ENCODE measurements around the gene UQCRC1. TPM values are rescaled to one million over a fixed set of nuclear protein-coding genes. Genes with fewer than 3 reads are reported as not detected.

The UQCRC1 gene
- total RNA-seq, 4 donors from 2014 or later = 223 to 439 (median 295) TPM

DNA sequence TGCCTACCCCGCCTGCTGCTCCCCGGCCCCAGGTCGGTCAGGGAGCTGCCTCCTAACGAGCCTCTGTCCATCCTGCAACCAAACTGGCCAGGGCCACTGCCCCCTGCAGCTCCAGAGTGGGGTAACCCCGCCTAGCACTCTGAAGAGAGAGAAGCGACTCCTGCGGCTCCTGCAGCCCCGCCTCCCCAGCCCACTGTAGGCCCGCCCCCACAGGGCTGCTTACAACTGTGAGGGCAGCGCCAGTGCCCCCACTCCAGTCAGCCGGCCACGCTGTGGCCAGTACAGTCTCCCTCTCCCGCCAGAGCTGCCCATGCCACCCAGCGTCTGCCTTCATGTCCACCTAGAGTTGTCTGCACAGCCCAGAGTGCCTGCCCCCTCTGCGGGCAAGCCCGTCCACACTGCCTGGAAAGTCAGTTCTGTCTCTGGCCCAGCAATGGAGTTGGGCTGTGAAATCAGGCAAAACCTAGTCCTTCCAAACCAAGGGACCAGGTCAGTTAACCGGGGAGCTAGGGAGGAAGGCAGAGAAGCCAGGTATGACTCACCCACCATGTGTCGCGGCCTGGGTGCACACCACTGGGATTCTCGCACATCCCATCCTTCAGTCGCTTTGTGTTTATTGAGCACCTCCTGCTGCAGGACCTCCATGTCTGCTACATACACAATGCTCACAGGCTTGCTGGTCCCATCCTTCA is 48.3 kb downstream of the UQCRC1 start:
- intact Hi-C loops (cut with DNase I) = no loop called here
- no peaks in the 10 kb centered on the region for H3K27me3 ChIP-seq
- TF ChIP-seq CTCF (IDR thresholded peaks at IDR 0.05) (peak in 1 of 6 experiments; percentile 23), POLR2A (IDR thresholded peaks at IDR 0.05) (no peak)
- peak; percentile 54 to 66 for DNase-seq
- H3K4me3 ChIP-seq (replicated peaks in 1 of 3) = no peak overlapping the region
- H3K27ac ChIP-seq = no peak overlapping the region
- 38 to 55% methylated on average over 8 to 19 of the region's 21 CpGs for WGBS, 2 donors
- H3K4me1 ChIP-seq = peaks cover 22 to 28% of the 10 kb centered on the region in 2 donors
- no peaks in the 10 kb centered on the region for H3K9me3 ChIP-seq
- no peaks in the 10 kb centered on the region for H3K36me3 ChIP-seq

- peak; percentile 27 to 39 for DNase-seq
- Histone ChIP-seq H3K4me1 (peaks cover 24 to 32% of the 10 kb centered on the region in 2 donors), H3K27me3 (no peaks in the 10 kb centered on the region), H3K9me3 (no peaks in the 10 kb centered on the region), H3K27ac (no peak overlapping the region), H3K4me3 (replicated peaks in 1 of 3) (no peak overlapping the region), H3K36me3 (no peaks in the 10 kb centered on the region)
- intact Hi-C loops (cut with DNase I) = no loop called here
- WGBS, 2 donors = 21 to 45% methylated on average over 5 of the region's 5 CpGs
- TF ChIP-seq POLR2A (IDR thresholded peaks at IDR 0.05) (no peak), CTCF (IDR thresholded peaks at IDR 0.05) (no peak)
These were observed 48.8 kb downstream of the UQCRC1 start for GRCh38 chr3:48560648-48561018.

DNA sequence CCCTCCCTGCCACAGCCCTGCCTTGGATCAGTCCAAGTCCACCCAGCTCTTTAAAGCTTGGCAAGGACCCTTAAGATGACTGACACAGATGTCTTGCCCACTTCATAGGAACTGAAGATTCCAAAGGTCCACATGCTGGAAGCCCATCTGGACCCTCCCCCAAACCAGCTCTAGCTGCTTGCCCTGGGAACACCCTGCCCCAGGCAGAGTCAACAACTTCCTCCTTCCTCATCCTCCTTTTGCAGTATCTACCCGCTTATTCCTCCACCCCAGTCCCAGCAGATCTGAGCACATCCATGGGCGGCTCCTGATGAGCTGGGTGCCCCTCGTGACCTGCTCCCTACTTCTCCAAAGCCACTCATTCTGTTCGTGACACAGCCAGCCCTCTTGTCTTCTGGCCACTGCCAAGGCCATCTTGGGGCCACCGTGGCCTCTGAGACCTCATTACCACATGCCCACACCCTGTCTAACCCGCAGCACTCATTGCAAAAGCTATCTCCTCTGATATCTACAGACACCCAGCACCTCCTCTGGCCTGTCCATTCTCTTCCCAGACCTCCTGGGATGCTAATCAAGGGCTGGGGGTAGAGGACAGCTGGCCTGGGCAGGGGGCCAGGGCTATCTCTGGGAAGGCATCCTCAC is 50.8 kb downstream of the UQCRC1 start:
- H3K9me3 ChIP-seq = no peaks in the 10 kb centered on the region
- peaks cover 24 to 32% of the 10 kb centered on the region in 2 donors for H3K4me1 ChIP-seq
- no peak overlapping the region for H3K4me3 ChIP-seq (replicated peaks in 1 of 3)
- DNase-seq = peak; percentile 3 to 19
- no peak overlapping the region for H3K27ac ChIP-seq
- TF ChIP-seq CTCF (IDR thresholded peaks at IDR 0.05) (peak in 1 of 6 experiments; percentile 11), POLR2A (IDR thresholded peaks at IDR 0.05) (no peak)
- intact Hi-C loops (cut with DNase I) = no loop called here
- WGBS, 2 donors = 72 to 76% methylated on average over 6 of the region's 6 CpGs
- H3K27me3 ChIP-seq = no peaks in the 10 kb centered on the region
- no peaks in the 10 kb centered on the region for H3K36me3 ChIP-seq

- intact Hi-C loops (cut with DNase I) = no loop called here
- Histone ChIP-seq H3K36me3 (no peaks in the 10 kb centered on the region), H3K9me3 (no peaks in the 10 kb centered on the region), H3K4me3 (replicated peaks in 1 of 3) (peak within 1 kb of the TSS in 1 of 3 donors; percentile 47), H3K4me1 (peaks cover 24 to 32% of the 10 kb centered on the region in 2 donors), H3K27ac (peak within 1 kb of the TSS in 1 of 3 donors; percentile 23), H3K27me3 (no peaks in the 10 kb centered on the region)
- 2% methylated on average over 24 to 27 of the region's 53 CpGs for WGBS, 2 donors
- peak in 3 of 6 experiments; percentile 12 to 20 (median 12) for TF ChIP-seq CTCF (IDR thresholded peaks at IDR 0.05)
- TF ChIP-seq POLR2A (IDR thresholded peaks at IDR 0.05) = peak in 1 of 2 donors; percentile 26
- peak; percentile 99 for DNase-seq
These were observed 52.4 kb downstream of the UQCRC1 start, which contains the start of gene PFKFB4 for GRCh38 chr3:48556796-48557626. TSS of gene PFKFB4 (minus strand) at chr3:48556803. CDS start at chr3:48556777, 26 bp downstream.

Data from thyroid gland (tissue), 4 donors.